Measurements from ENCODE around the gene DPYD.

Gene DPYD

DNA sequence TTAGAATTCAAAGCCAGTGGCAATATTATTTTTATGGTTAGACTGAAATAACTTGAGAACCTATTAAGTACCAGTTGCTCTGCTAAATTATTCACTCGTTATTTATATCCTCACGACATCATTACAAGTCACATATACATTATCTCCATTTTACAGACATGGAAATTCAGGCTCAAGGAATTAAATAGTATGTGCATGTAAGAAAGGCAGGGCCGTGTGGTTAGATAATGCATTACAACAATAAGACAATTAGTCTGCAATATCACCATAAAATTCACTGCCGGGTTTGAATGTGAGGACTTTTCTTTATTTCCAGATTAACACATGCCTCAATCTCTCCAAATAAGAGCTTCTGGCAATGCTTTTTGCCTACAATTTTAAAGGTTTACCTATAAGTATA, 675.8 kb downstream of the DPYD start:
- peak overlapping the region; percentile 24; the same call in 1 of the 2 replicates for H3K27ac ChIP-seq
- TF ChIP-seq ZFX (IDR thresholded peaks at IDR 0.05; ENCODE audit: borderline replicate concordance): no peak

DNA sequence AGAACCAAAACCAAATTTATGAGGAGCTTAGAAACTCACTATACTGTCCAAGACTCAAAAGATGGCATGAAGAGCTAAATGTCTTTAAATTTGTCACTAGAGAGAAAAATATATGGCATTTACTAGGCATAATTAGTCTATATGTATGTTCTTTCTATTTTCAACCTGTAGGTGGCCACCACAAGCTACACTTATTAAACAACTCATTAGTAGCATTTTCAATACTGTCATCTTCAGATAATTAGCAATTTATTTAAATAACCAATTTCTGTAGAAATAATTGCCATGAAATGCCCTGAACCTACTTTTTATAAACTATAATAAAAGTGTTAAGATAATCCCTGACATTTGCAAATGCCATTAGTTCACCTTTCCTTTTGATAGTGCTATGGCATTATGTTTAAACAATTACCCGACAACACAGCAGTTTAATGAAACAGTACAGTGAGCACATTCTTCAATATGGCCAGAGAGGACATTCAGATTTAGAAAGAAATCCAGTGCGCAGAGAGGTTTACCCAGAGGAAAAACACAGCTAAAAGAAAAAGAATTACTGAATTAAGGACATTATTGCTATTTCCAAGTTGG, 676.8 kb downstream of the DPYD start:
- no peak overlapping the region for H3K27ac ChIP-seq
- TF ChIP-seq ZFX (IDR thresholded peaks at IDR 0.05; ENCODE audit: borderline replicate concordance): no peak
- TF ChIP-seq, protein P1, sequence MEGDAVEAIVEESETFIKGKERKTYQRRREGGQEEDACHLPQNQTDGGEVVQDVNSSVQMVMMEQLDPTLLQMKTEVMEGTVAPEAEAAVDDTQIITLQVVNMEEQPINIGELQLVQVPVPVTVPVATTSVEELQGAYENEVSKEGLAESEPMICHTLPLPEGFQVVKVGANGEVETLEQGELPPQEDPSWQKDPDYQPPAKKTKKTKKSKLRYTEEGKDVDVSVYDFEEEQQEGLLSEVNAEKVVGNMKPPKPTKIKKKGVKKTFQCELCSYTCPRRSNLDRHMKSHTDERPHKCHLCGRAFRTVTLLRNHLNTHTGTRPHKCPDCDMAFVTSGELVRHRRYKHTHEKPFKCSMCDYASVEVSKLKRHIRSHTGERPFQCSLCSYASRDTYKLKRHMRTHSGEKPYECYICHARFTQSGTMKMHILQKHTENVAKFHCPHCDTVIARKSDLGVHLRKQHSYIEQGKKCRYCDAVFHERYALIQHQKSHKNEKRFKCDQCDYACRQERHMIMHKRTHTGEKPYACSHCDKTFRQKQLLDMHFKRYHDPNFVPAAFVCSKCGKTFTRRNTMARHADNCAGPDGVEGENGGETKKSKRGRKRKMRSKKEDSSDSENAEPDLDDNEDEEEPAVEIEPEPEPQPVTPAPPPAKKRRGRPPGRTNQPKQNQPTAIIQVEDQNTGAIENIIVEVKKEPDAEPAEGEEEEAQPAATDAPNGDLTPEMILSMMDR (IDR thresholded peaks at IDR 0.05): peak; percentile 70

DNA sequence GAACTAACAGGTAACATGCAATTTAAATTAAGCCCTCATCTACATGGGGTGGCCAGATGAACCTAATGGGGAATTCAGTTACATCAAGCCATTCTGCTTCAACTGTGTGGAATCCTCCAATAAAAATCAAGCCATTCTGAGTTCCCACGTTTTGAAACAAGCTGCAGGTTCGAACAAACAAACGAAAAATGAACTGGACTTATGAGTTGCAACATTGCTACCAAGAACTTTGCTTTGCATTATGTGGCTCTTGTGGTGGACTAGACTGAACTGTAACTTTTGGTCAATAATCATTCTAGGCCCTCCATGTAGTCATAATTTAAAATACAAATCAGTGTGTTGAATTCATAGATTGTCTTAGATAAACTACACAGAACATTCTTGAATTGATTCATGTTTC, 682.0 kb downstream of the DPYD start:
- no peak for TF ChIP-seq ZFX (IDR thresholded peaks at IDR 0.05; ENCODE audit: borderline replicate concordance)
- TF ChIP-seq, protein P1 (IDR thresholded peaks at IDR 0.05): no peak

DNA sequence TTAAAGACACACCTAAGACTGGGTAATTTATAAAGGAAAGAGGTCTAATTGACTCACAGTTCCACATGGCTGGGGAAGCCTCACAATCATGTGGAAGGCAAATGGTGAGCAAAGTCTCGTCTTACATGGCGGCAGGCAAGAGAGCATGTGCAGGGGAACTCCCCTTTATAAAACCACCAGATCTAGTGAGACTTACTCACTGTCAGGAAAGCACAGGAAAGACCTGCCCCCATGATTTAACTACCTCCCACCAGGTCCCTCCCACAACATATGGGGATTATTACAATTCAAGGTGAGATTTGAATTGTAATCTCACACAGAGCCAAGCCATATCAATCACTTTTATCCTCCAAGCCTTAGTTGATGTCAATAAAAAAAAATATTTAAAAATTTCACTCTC, 689.5 kb downstream of the DPYD start:
- peak overlapping the region; percentile 61 for H3K27ac ChIP-seq

More for the DNA sequence above, 682.0 kb downstream of the DPYD start:
- no peak overlapping the region for H3K27ac ChIP-seq

DNA sequence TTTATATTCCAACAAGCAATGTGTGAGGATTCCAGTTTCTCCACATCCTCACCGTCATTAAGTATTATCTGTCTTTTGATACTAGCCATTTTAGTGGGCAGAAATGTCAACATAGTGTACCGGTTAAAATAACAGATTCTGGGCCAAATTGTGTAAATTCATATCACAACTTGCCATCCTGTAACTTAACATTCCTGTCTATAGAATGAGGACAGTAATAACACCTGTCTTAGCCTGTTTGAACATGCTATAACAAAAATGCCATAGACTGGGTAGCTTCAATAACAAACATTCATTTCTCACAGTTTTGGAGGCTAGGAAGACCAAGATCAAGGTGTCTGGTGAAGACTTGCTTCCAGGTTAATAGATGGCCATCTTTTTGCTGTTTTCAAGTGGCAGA, 708.2 kb downstream of the DPYD start:
- TF ChIP-seq, protein P1 (IDR thresholded peaks at IDR 0.05): no peak
- no peak for TF ChIP-seq ZFX (IDR thresholded peaks at IDR 0.05; ENCODE audit: borderline replicate concordance)
- no peak overlapping the region for H3K27ac ChIP-seq

DNA sequence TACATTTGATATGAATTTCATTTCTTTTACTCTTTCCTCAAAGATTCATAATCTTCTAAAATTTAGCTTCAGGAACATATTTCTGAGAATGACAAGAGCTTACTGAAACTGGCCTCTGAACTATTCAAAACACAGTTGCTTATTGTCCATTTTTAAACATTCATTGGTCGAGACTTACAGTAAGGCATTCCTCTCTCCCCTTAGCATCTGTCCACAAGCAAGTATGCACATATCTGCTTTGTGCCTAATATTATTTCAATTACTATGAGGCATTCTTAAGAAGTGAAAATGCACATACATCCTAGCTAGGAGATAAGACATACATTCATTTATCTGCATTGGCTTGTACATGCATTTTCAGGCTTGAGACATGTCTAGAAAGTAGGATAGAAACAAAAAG, 710.5 kb downstream of the DPYD start:
- TF ChIP-seq, protein P1 (IDR thresholded peaks at IDR 0.05): no peak
- TF ChIP-seq ZFX (IDR thresholded peaks at IDR 0.05; ENCODE audit: borderline replicate concordance): no peak
- no peak overlapping the region for H3K27ac ChIP-seq

DNA sequence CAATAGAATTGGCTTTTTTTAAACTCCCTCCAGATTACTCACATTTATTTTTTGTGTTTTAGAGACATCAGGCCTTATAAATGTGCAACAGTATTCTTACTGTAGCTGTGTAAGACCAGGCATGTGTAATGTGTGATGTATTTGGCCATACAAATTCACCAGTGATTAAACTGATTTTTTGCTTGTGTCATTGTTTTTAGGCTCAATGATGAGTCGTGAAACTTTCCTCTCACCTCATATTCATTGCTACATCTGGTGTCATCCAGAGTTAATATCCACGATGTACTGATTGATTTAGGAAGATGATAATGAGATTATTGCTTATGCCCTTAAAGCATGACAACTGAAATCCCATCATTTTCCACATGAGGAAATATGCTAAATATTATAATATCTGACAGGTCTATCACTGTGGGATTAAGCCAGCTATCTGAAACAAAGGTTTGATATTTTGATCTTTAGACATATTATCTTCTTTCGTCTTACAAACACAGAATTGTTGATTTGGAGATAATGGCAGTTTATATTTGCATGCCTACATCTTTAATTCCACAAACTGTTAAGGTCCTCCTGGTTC, 711.4 kb downstream of the DPYD start:
- TF ChIP-seq, protein P1 (IDR thresholded peaks at IDR 0.05): no peak
- no peak for TF ChIP-seq ZFX (IDR thresholded peaks at IDR 0.05; ENCODE audit: borderline replicate concordance)
- no peak overlapping the region for H3K27ac ChIP-seq

DNA sequence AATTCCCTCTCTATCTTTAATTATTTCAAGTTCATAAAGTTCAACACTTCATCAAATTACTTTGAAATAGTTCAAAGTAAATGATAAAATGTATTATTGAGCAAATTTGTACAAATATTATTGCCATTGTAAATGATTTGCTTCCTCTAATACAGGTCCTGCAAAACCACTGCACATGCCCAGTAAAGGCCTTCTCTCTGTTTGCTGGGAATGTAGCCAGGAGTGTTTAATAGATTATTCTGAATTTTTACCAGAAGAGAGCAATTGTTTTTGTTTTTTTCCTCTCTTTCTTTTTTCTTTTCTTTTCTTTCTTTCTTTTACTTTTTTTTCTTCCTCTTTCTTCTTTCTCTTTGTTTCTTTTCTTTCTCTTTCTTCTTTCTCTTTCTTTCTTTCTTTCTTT, 713.0 kb downstream of the DPYD start:
- no peak overlapping the region for H3K27ac ChIP-seq
- TF ChIP-seq, protein P1 (IDR thresholded peaks at IDR 0.05): no peak
- TF ChIP-seq ZFX (IDR thresholded peaks at IDR 0.05; ENCODE audit: borderline replicate concordance): no peak
